H9 (cell line): ENCODE data around the gene CD58. TPM values are rescaled to one million over a fixed set of nuclear protein-coding genes. Genes with fewer than 3 reads are reported as not detected.

Experiments
- DNase-seq: peaks from one replicate; pipeline ENCODE4 v3.0.0-alpha.2; 2017
- H2AFZ ChIP-seq: one replicate; pipeline ENCODE4 v1.6.1; 2013; ENCODE audit warnings: mild to moderate bottlenecking, low read length, control low read depth, moderate library complexity
- H2AK5ac ChIP-seq: 2 replicates; pipeline ENCODE4 v1.6.1; 2013; ENCODE audit warnings: low read length, control low read depth, mixed read lengths; ENCODE audit not compliant: insufficient read length
- H2BK120ac ChIP-seq: one replicate; pipeline ENCODE4 v1.6.1; 2013; ENCODE audit warnings: low read depth, mild to moderate bottlenecking, low read length, control low read depth, inconsistent platforms; ENCODE audit not compliant: poor library complexity, severe bottlenecking
- H2BK12ac ChIP-seq: 2 replicates; pipeline ENCODE4 v1.6.1; 2013; ENCODE audit warnings: low read length, control low read depth, mixed read lengths, low read depth; ENCODE audit not compliant: insufficient read length
- H2BK15ac ChIP-seq: 2 replicates; pipeline ENCODE4 v1.6.1; 2013; ENCODE audit warnings: low read depth, low read length, control low read depth
- H2BK20ac ChIP-seq: one replicate; pipeline ENCODE4 v1.6.1; 2013; ENCODE audit warnings: low read depth, mild to moderate bottlenecking, low read length, control low read depth, inconsistent platforms; ENCODE audit not compliant: poor library complexity, severe bottlenecking
- H2BK5ac ChIP-seq: 2 replicates; pipeline ENCODE4 v1.6.1; 2013; ENCODE audit warnings: low read length, control low read depth, mixed read lengths; ENCODE audit not compliant: insufficient read length
- H3K14ac ChIP-seq: 2 replicates; pipeline ENCODE4 v1.6.1; 2013; ENCODE audit warnings: low read length, control low read depth; ENCODE audit not compliant: insufficient read depth
- H3K18ac ChIP-seq: 2 replicates; pipeline ENCODE4 v1.6.1; 2013; ENCODE audit warnings: low read depth, mild to moderate bottlenecking, mixed read lengths, low read length, control low read depth; ENCODE audit not compliant: insufficient read length
- H3K23ac ChIP-seq: 2 replicates; pipeline ENCODE4 v1.6.1; 2013; ENCODE audit warnings: low read length, control low read depth, mixed read lengths, low read depth; ENCODE audit not compliant: insufficient read length
- H3K23me2 ChIP-seq: 2 replicates; pipeline ENCODE4 v1.6.1; 2013; ENCODE audit warnings: low read depth, mild to moderate bottlenecking, mixed read lengths, low read length, control low read depth; ENCODE audit not compliant: insufficient read length, poor library complexity, severe bottlenecking
- H3K27ac ChIP-seq: 2 replicates; pipeline ENCODE4 v1.5.1; 2013; ENCODE audit warnings: low read length, control low read depth, mixed read lengths, low read depth; ENCODE audit not compliant: insufficient read length
- H3K27me3 ChIP-seq: 2 replicates; pipeline ENCODE4 v1.6.1; 2013; ENCODE audit warnings: low read length, control low read depth, inconsistent platforms; ENCODE audit not compliant: insufficient read depth
- H3K4ac ChIP-seq: 2 replicates; pipeline ENCODE4 v1.6.1; 2013; ENCODE audit warnings: low read depth, mild to moderate bottlenecking, control low read depth, inconsistent platforms, low read length, moderate library complexity
- H3K4me1 ChIP-seq: 2 replicates; pipeline ENCODE4 v1.6.1; 2013; ENCODE audit warnings: low read length, control low read depth, inconsistent platforms; ENCODE audit not compliant: insufficient read depth
- H3K4me2 ChIP-seq: 2 replicates; pipeline ENCODE4 v1.6.1; 2013; ENCODE audit warnings: low read length, control low read depth, mixed read lengths; ENCODE audit not compliant: insufficient read length, insufficient read depth
- H3K56ac ChIP-seq: 2 replicates; pipeline ENCODE4 v1.6.1; 2013; ENCODE audit warnings: low read depth, mild to moderate bottlenecking, mixed read lengths, low read length, control low read depth; ENCODE audit not compliant: insufficient read length
- H3K79me1 ChIP-seq: 2 replicates; pipeline ENCODE4 v1.6.1; 2013; ENCODE audit warnings: low read depth, mild to moderate bottlenecking, moderate library complexity, low read length, control low read depth, inconsistent platforms; ENCODE audit not compliant: insufficient read depth, poor library complexity, severe bottlenecking
- H3K79me2 ChIP-seq: 2 replicates; pipeline ENCODE4 v1.6.1; 2013; ENCODE audit warnings: low read length, control low read depth, inconsistent platforms; ENCODE audit not compliant: insufficient read depth
- H3K9ac ChIP-seq: 2 replicates; pipeline ENCODE4 v1.6.1; 2013; ENCODE audit warnings: low read length, control low read depth, mixed read lengths; ENCODE audit not compliant: insufficient read length; ENCODE audit errors: extremely low read depth
- H3K9me3 ChIP-seq: one replicate; pipeline ENCODE4 v1.6.1; 2013; ENCODE audit warnings: low read depth, low read length, inconsistent platforms; ENCODE audit not compliant: control insufficient read depth
- H3T11ph ChIP-seq: one replicate; pipeline ENCODE4 v1.6.1; 2013; ENCODE audit warnings: mild to moderate bottlenecking, low read length, control low read depth, inconsistent platforms
- H4K20me1 ChIP-seq: one replicate; pipeline ENCODE4 v1.6.1; 2013; ENCODE audit not compliant: control insufficient read depth, insufficient read length, insufficient read depth
- H4K5ac ChIP-seq: 2 replicates; pipeline ENCODE4 v1.6.1; 2013; ENCODE audit warnings: low read depth, mild to moderate bottlenecking, mixed read lengths, low read length, control low read depth; ENCODE audit not compliant: insufficient read length
- H4K8ac ChIP-seq: replicated peaks from 2 replicates; pipeline ENCODE4 v1.6.1; 2013; ENCODE audit warnings: low read length, control low read depth, mixed read lengths, low read depth; ENCODE audit not compliant: insufficient read length
- H4K91ac ChIP-seq: 2 replicates; pipeline ENCODE4 v1.6.1; 2013; ENCODE audit warnings: low read depth, mild to moderate bottlenecking, moderate library complexity, mixed read lengths, low read length, control low read depth; ENCODE audit not compliant: insufficient read length
- H3K27ac Mint-ChIP-seq, 3 experiments: 2 replicates in 2 of 3; 3 replicates in 1 of 3; pipeline ENCODE4 v1.8.0; 2020 to 2021; ENCODE audit warnings: mixed read lengths in 3 of 3, mild to moderate bottlenecking in 1 of 3, moderate library complexity in 1 of 3
- H3K27me3 Mint-ChIP-seq: 2 replicates; pipeline ENCODE4 v1.8.0; 2021; ENCODE audit warnings: low read depth, mild to moderate bottlenecking, moderate library complexity, mixed read lengths
- H3K36me3 Mint-ChIP-seq, 3 experiments: 2 replicates in 2 of 3; 3 replicates in 1 of 3; pipeline ENCODE4 v1.8.0; 2020 to 2021; ENCODE audit warnings: low read depth in 3 of 3, mixed read lengths in 3 of 3; ENCODE audit not compliant: insufficient read depth in 1 of 3
- H3K4me1 Mint-ChIP-seq, 2 experiments: 2 replicates each; pipeline ENCODE4 v1.8.0; 2020; ENCODE audit warnings: mixed read lengths in 2 of 2
- H3K4me3 Mint-ChIP-seq, 2 experiments: 2 replicates in 1 of 2; 3 replicates in 1 of 2; pipeline ENCODE4 v1.8.0; 2020 to 2021; ENCODE audit warnings: mild to moderate bottlenecking in 2 of 2, mixed read lengths in 2 of 2, moderate library complexity in 1 of 2
- H3K9me3 Mint-ChIP-seq, 2 experiments: 2 replicates in 1 of 2; 3 replicates in 1 of 2; pipeline ENCODE4 v1.8.0; 2020; ENCODE audit warnings: mild to moderate bottlenecking in 2 of 2, mixed read lengths in 2 of 2, moderate library complexity in 1 of 2
- WGBS: extraction: QIAGEN DNeasy Blood & Tissue Kit; methylation state at CpG from one replicate; pipeline ENCODE4 v1.1.7; 2013; ENCODE audit warnings: missing lambda C conversion rate, low lambda C conversion rate, mixed read lengths; ENCODE audit not compliant: insufficient read length; ENCODE audit errors: extremely low coverage; 5-methylcytosine and 5-hydroxymethylcytosine counted together
- total RNA-seq: library from RNA; stranded (reverse); gene quantifications from 2 replicates; pipeline ENCODE4 v1.2.1, GENCODE V29; 2021
- TF ChIP-seq, protein P1 (sequence below): fragments of 200-600 bp; sonication (generic); conservative IDR thresholded peaks from 3 replicates; pipeline ENCODE4 v1.8.0; 2021; ENCODE audit warnings: antibody characterized with exemption, mild to moderate bottlenecking

CD58 gene
- total RNA-seq, 1 experiment from 2014 or later: 4.3 TPM

- Histone ChIP-seq H3K14ac (no peak overlapping the region), H3T11ph (no peak overlapping the region), H2BK20ac (no peak overlapping the region), H3K79me2 (no peaks in the 10 kb centered on the region), H3K4me2 (no peak overlapping the region), H3K4ac (no peak overlapping the region), H3K9ac (no peak overlapping the region), H2BK5ac (no peak overlapping the region), H3K56ac (no peak overlapping the region), H3K23me2 (no peaks in the 10 kb centered on the region), H4K8ac (no peak overlapping the region), H3K23ac (no peak overlapping the region), H4K91ac (no peak overlapping the region), H2AFZ (no peak overlapping the region), H3K27ac (no peak overlapping the region), H4K5ac (no peak overlapping the region), H3K9me3 (no peaks in the 10 kb centered on the region), H3K4me1 (no peaks in the 10 kb centered on the region; the same call in 1 of the 2 replicates), H2BK15ac (no peak overlapping the region), H2BK12ac (no peak overlapping the region), H3K18ac (no peak overlapping the region), H3K79me1 (no peaks in the 10 kb centered on the region), H2BK120ac (no peak overlapping the region), H4K20me1 (no peaks in the 10 kb centered on the region), H3K27me3 (no peaks in the 10 kb centered on the region), H2AK5ac (no peak overlapping the region)
- TF ChIP-seq, protein P1, sequence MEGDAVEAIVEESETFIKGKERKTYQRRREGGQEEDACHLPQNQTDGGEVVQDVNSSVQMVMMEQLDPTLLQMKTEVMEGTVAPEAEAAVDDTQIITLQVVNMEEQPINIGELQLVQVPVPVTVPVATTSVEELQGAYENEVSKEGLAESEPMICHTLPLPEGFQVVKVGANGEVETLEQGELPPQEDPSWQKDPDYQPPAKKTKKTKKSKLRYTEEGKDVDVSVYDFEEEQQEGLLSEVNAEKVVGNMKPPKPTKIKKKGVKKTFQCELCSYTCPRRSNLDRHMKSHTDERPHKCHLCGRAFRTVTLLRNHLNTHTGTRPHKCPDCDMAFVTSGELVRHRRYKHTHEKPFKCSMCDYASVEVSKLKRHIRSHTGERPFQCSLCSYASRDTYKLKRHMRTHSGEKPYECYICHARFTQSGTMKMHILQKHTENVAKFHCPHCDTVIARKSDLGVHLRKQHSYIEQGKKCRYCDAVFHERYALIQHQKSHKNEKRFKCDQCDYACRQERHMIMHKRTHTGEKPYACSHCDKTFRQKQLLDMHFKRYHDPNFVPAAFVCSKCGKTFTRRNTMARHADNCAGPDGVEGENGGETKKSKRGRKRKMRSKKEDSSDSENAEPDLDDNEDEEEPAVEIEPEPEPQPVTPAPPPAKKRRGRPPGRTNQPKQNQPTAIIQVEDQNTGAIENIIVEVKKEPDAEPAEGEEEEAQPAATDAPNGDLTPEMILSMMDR: no peak
- Mint-ChIP-seq H3K27me3 (no peaks in the 10 kb centered on the region), H3K9me3 (no peaks in the 10 kb centered on the region), H3K4me1 (peaks cover 26 to 29% of the 10 kb centered on the region in 2 experiments), H3K4me3 (no peak overlapping the region), H3K36me3 (no peaks in the 10 kb centered on the region), H3K27ac (no peak overlapping the region)
- no peak for DNase-seq
- no CpG with 5 or more reads among the region's 7 CpGs for WGBS
Measured at GRCh38 chr1:116475850-116476218, 95.0 kb downstream of the CD58 start.
